Neural progenitor cell (in vitro differentiated cells): ENCODE results near the gene SIRT6. TPM values are rescaled to one million over a fixed set of nuclear protein-coding genes. Genes with fewer than 3 reads are reported as not detected.

Experiments used
- DNase-seq: peaks from one replicate; pipeline ENCODE4 v3.0.0-alpha.2; 2016; ENCODE audit warnings: low spot score
- H2AFZ ChIP-seq: fragments of 200-600 bp; sonication (generic); replicated peaks from 2 replicates; pipeline ENCODE4 v1.6.1; 2016; ENCODE audit warnings: antibody characterized with exemption
- H3F3A ChIP-seq: fragments of 200-600 bp; sonication (generic); 2 replicates; pipeline ENCODE4 v1.6.1; 2016; ENCODE audit warnings: antibody characterized with exemption, low read depth
- H3K27ac ChIP-seq: fragments of 200-600 bp; sonication (generic); 2 replicates; pipeline ENCODE4 v1.5.1; 2016; ENCODE audit warnings: mild to moderate bottlenecking
- H3K27me3 ChIP-seq: fragments of 200-600 bp; sonication (generic); 2 replicates; pipeline ENCODE4 v1.6.1; 2016; ENCODE audit warnings: mild to moderate bottlenecking, moderate library complexity
- H3K36me3 ChIP-seq: fragments of 200-600 bp; sonication (generic); 2 replicates; pipeline ENCODE4 v1.5.1; 2016
- H3K4me1 ChIP-seq: fragments of 200-600 bp; sonication (generic); 2 replicates; pipeline ENCODE4 v1.6.1; 2016; ENCODE audit warnings: mixed run types
- H3K4me2 ChIP-seq: fragments of 200-600 bp; sonication (generic); 2 replicates; pipeline ENCODE4 v1.6.1; 2016
- H3K4me3 ChIP-seq: fragments of 200-600 bp; sonication (generic); 2 replicates; pipeline ENCODE4 v1.5.1; 2016
- H3K79me2 ChIP-seq: fragments of 200-600 bp; sonication (generic); 2 replicates; pipeline ENCODE4 v1.6.1; 2016; ENCODE audit warnings: low read depth
- H3K9ac ChIP-seq: fragments of 200-600 bp; sonication (generic); 2 replicates; pipeline ENCODE4 v1.6.1; 2016
- H3K9me3 ChIP-seq: fragments of 200-600 bp; sonication (generic); 2 replicates; pipeline ENCODE4 v1.5.1; 2016; ENCODE audit warnings: low read depth
- H4K20me1 ChIP-seq: fragments of 200-600 bp; sonication (generic); 2 replicates; pipeline ENCODE4 v1.6.1; 2016; ENCODE audit warnings: low read depth
- H3K27ac Mint-ChIP-seq: 3 replicates; pipeline ENCODE4 v1.8.0; 2021; ENCODE audit warnings: mixed read lengths
- H3K27me3 Mint-ChIP-seq: 2 replicates; pipeline ENCODE4 v1.8.0; 2022; ENCODE audit warnings: low read depth, mild to moderate bottlenecking, inconsistent platforms, moderate library complexity, mixed read lengths; ENCODE audit not compliant: insufficient read depth
- H3K36me3 Mint-ChIP-seq: 3 replicates; pipeline ENCODE4 v1.8.0; 2021; ENCODE audit warnings: mixed read lengths
- H3K4me1 Mint-ChIP-seq: 3 replicates; pipeline ENCODE4 v1.8.0; 2021; ENCODE audit warnings: mixed read lengths
- H3K4me3 Mint-ChIP-seq: 3 replicates; pipeline ENCODE4 v1.8.0; 2021; ENCODE audit warnings: mild to moderate bottlenecking, moderate library complexity, mixed read lengths
- H3K9me3 Mint-ChIP-seq: 3 replicates; pipeline ENCODE4 v1.8.0; 2020; ENCODE audit warnings: mixed read lengths
- CTCF ChIP-seq: fragments of 200-600 bp; sonication (generic); IDR thresholded peaks from 2 replicates; pipeline ENCODE4 v1.5.1; 2017; ENCODE audit warnings: antibody characterized with exemption, mild to moderate bottlenecking
- EZH2 ChIP-seq: fragments of 200-600 bp; sonication (generic); IDR thresholded peaks from 2 replicates; pipeline ENCODE4 v1.6.1; 2017; ENCODE audit warnings: antibody characterized with exemption, mild to moderate bottlenecking, moderate library complexity
- EZH2phosphoT487 ChIP-seq: fragments of 200-600 bp; sonication (generic); IDR thresholded peaks from 2 replicates; pipeline ENCODE4 v1.6.1; 2017; ENCODE audit warnings: antibody characterized with exemption
- total RNA-seq: library from RNA; depleted of rRNA; stranded (reverse); fragments of >200 nt; gene quantifications from 2 replicates; pipeline ENCODE4 v1.2.3, GENCODE V29; 2015; ENCODE audit warnings: low replicate concordance

SIRT6 gene
- total RNA-seq, 1 donor from 2014 or later: 20.1 TPM

- TF ChIP-seq EZH2 (no peak), CTCF (no peak), EZH2phosphoT487 (no peak)
- DNase-seq: no peak
- Histone ChIP-seq H3K4me2 (no peak overlapping the region), H3K27me3 (no peaks in the 10 kb centered on the region), H4K20me1 (no peaks in the 10 kb centered on the region), H2AFZ (no peak overlapping the region), H3K36me3 (no peaks in the 10 kb centered on the region), H3K9me3 (no peaks in the 10 kb centered on the region), H3F3A (peaks cover 7% of the 10 kb centered on the region), H3K9ac (no peak overlapping the region), H3K4me1 (no peaks in the 10 kb centered on the region), H3K27ac (no peak overlapping the region), H3K4me3 (no peak overlapping the region), H3K79me2 (no peaks in the 10 kb centered on the region)
- Mint-ChIP-seq H3K4me1 (peaks cover 3% of the 10 kb centered on the region), H3K27me3 (peaks cover 27% of the 10 kb centered on the region), H3K9me3 (peaks cover 3% of the 10 kb centered on the region), H3K27ac (no peak overlapping the region), H3K36me3 (no peaks in the 10 kb centered on the region), H3K4me3 (no peak overlapping the region)
Measured at GRCh38 chr19:4213116-4213515, 30.8 kb upstream of the SIRT6 start.

- Histone ChIP-seq H3K9ac (no peak overlapping the region), H3K27ac (no peak overlapping the region), H4K20me1 (no peaks in the 10 kb centered on the region), H3K4me1 (no peaks in the 10 kb centered on the region), H3F3A (peaks cover 9% of the 10 kb centered on the region), H3K36me3 (no peaks in the 10 kb centered on the region), H2AFZ (no peak overlapping the region), H3K4me2 (no peak overlapping the region), H3K79me2 (no peaks in the 10 kb centered on the region), H3K27me3 (no peaks in the 10 kb centered on the region), H3K9me3 (no peaks in the 10 kb centered on the region), H3K4me3 (no peak overlapping the region)
- DNase-seq: no peak
- H3K4me1 Mint-ChIP-seq: peaks cover 3% of the 10 kb centered on the region
- peaks cover 30% of the 10 kb centered on the region for H3K27me3 Mint-ChIP-seq
- TF ChIP-seq EZH2phosphoT487: no peak
- no peak for TF ChIP-seq EZH2
- TF ChIP-seq CTCF: no peak
- H3K9me3 Mint-ChIP-seq: no peaks in the 10 kb centered on the region
- H3K27ac Mint-ChIP-seq: no peak overlapping the region
- no peaks in the 10 kb centered on the region for H3K36me3 Mint-ChIP-seq
- no peak overlapping the region for H3K4me3 Mint-ChIP-seq
Measured at GRCh38 chr19:4210166-4210731, 27.9 kb upstream of the SIRT6 start.

- H3F3A ChIP-seq: peaks cover 9% of the 10 kb centered on the region
- H3K4me1 ChIP-seq: no peaks in the 10 kb centered on the region
- Mint-ChIP-seq H3K9me3 (no peaks in the 10 kb centered on the region), H3K4me1 (peaks cover 6% of the 10 kb centered on the region), H3K36me3 (no peaks in the 10 kb centered on the region), H3K4me3 (no peak overlapping the region), H3K27ac (no peak overlapping the region), H3K27me3 (peaks cover 25% of the 10 kb centered on the region)
- H2AFZ ChIP-seq: no peak overlapping the region
- H3K36me3 ChIP-seq: no peaks in the 10 kb centered on the region
- no peaks in the 10 kb centered on the region for H3K79me2 ChIP-seq
- peak; percentile 54 for DNase-seq
- H4K20me1 ChIP-seq: no peaks in the 10 kb centered on the region
- H3K9ac ChIP-seq: no peak overlapping the region
- no peaks in the 10 kb centered on the region for H3K27me3 ChIP-seq
- TF ChIP-seq CTCF (peak; percentile 50), EZH2 (no peak)
- H3K9me3 ChIP-seq: no peaks in the 10 kb centered on the region
- H3K4me2 ChIP-seq: no peak overlapping the region
- no peak overlapping the region for H3K27ac ChIP-seq
- H3K4me3 ChIP-seq: no peak overlapping the region
Measured at GRCh38 chr19:4208385-4209094, 26.2 kb upstream of the SIRT6 start.
